GM12878 (cell line): ENCODE data around the gene CNGB1. TPM values are rescaled to one million over a fixed set of nuclear protein-coding genes. Genes with fewer than 3 reads are reported as not detected.

Source experiments
- ATAC-seq: fragments of 200-7000 bp; cut with Tn5 transposase; 3 replicates; pipeline ENCODE4 v1.9.1; 2020; ENCODE audit warnings: mild to moderate bottlenecking, moderate library complexity
- BruUV-seq: library from RNA; stranded (reverse); fragments of 400-500 nt; replicated peaks from 2 replicates; lab custom pipeline; 2021; lab: Mats Ljungman, UMichigan
- CTCF ChIA-PET: fragments of 300-600 bp; sonication (Branson Sonifier 250); formaldehyde crosslinking; extraction: SDS; loops from one replicate; lab custom pipeline; 2021; ENCODE audit warnings: inconsistent platforms; lab: Yijun Ruan, JAX
- POLR2A ChIA-PET: fragments of 350-600 bp; formaldehyde crosslinking; extraction: SDS; loops from one replicate; lab custom pipeline; 2021; ENCODE audit warnings: inconsistent platforms; lab: Charles Lee
- RAD21 ChIA-PET: fragments of 300-600 bp; sonication (Branson Sonifier 250); formaldehyde crosslinking; loops from one replicate; lab custom pipeline; 2023; ENCODE audit warnings: antibody characterized with exemption; ENCODE audit not compliant: unreplicated experiment; lab: Charles Lee
- SMC1A ChIA-PET: fragments of 300-600 bp; sonication (Branson Sonifier 250); formaldehyde crosslinking; loops from one replicate; lab custom pipeline; 2023; ENCODE audit not compliant: unreplicated experiment, uncharacterized antibody; lab: Charles Lee
- DNase-seq: peaks from one replicate; pipeline ENCODE4 v3.0.0-alpha.2; 2011; ENCODE audit warnings: low read depth, low spot score
- FAIRE-seq: peaks from 3 replicates; lab custom pipeline; 2011; peaks lifted over from hg19 to GRCh38; lab: Jason Lieb, UNC
- H2AFZ ChIP-seq: 2 replicates; pipeline ENCODE4 v1.6.0; 2011; ENCODE audit warnings: low read depth, low read length, control low read depth; ENCODE audit not compliant: control insufficient read depth
- H3K27ac ChIP-seq: 2 replicates; pipeline ENCODE4 v1.5.1; 2011; ENCODE audit warnings: control low read depth; ENCODE audit not compliant: control insufficient read depth, insufficient read depth
- H3K27me3 ChIP-seq, 2 experiments: replicated peaks in 1 of 2; 2 replicates each; pipeline versions ENCODE4 v1.6.0 to v1.6.1; 2011; ENCODE audit warnings: low read length in 1 of 2; ENCODE audit not compliant: control insufficient read depth in 2 of 2, insufficient read depth in 2 of 2
- H3K36me3 ChIP-seq, 2 experiments: 2 replicates each; pipeline ENCODE4 v1.5.1; 2011; ENCODE audit warnings: low read length in 1 of 2; ENCODE audit not compliant: control insufficient read depth in 2 of 2, insufficient read depth in 2 of 2
- H3K4me1 ChIP-seq: 2 replicates; pipeline ENCODE4 v1.6.1; 2011; ENCODE audit warnings: mild to moderate bottlenecking, low read length, moderate library complexity, mixed read lengths; ENCODE audit not compliant: control insufficient read depth, insufficient read depth
- H3K4me2 ChIP-seq: 2 replicates; pipeline ENCODE4 v1.6.0; 2011; ENCODE audit warnings: control low read depth; ENCODE audit not compliant: control insufficient read depth, insufficient read depth
- H3K4me3 ChIP-seq: fragments of 200-600 bp; sonication (generic); 2 replicates; pipeline ENCODE4 v1.5.1; 2016
- H3K79me2 ChIP-seq: 2 replicates; pipeline ENCODE4 v1.6.0; 2011; ENCODE audit warnings: low read length; ENCODE audit not compliant: control insufficient read depth, insufficient read depth
- H3K9ac ChIP-seq: 2 replicates; pipeline ENCODE4 v1.8.0; 2011; ENCODE audit warnings: low read length, control low read depth, mixed read lengths; ENCODE audit not compliant: control insufficient read depth, insufficient read depth
- H3K9me3 ChIP-seq: replicated peaks from 3 replicates; pipeline ENCODE4 v1.5.1; 2011; ENCODE audit warnings: mild to moderate bottlenecking, low read length; ENCODE audit not compliant: control insufficient read depth, insufficient read depth
- H4K20me1 ChIP-seq: 2 replicates; pipeline ENCODE4 v1.6.0; 2011; ENCODE audit not compliant: control insufficient read depth, insufficient read depth
- BACH1 ChIP-seq: fragments of 450-650 bp; IDR thresholded peaks from 2 replicates; pipeline ENCODE4 v1.6.1; 2017; ENCODE audit warnings: mild to moderate bottlenecking, borderline replicate concordance
- CHD4 ChIP-seq: fragments of 200-600 bp; sonication (generic); IDR thresholded peaks from 2 replicates; pipeline ENCODE4 v1.6.1; 2016; ENCODE audit warnings: mild to moderate bottlenecking
- GATAD2B ChIP-seq: fragments of 450-650 bp; conservative IDR thresholded peaks from 2 replicates; pipeline ENCODE4 v1.6.1; 2017; ENCODE audit warnings: low read depth, mild to moderate bottlenecking, moderate library complexity
- MEF2A ChIP-seq: IDR thresholded peaks from 2 replicates; pipeline ENCODE4 v1.6.1; 2011; ENCODE audit warnings: low read depth, mild to moderate bottlenecking, low read length, moderate library complexity; ENCODE audit not compliant: insufficient read depth
- MEF2B ChIP-seq: fragments of 450-650 bp; IDR thresholded peaks from 2 replicates; pipeline ENCODE4 v1.6.1; 2018; ENCODE audit warnings: mild to moderate bottlenecking, moderate library complexity; ENCODE audit not compliant: partially characterized antibody, poor library complexity, severe bottlenecking
- MXI1 ChIP-seq: fragments of 150-350 bp; IDR thresholded peaks from 2 replicates; pipeline ENCODE4 v1.6.1; 2011; ENCODE audit warnings: low read depth, mild to moderate bottlenecking, inconsistent platforms, low read length, improper control_type of control experiment
- NFYB ChIP-seq: IDR thresholded peaks from 2 replicates; pipeline ENCODE4 v1.6.1; 2011; ENCODE audit warnings: low read depth, mild to moderate bottlenecking, low read length, improper control_type of control experiment, moderate library complexity; ENCODE audit not compliant: insufficient read depth
- NR2F1 ChIP-seq: fragments of 450-650 bp; conservative IDR thresholded peaks from 2 replicates; pipeline ENCODE4 v1.6.1; 2017; ENCODE audit warnings: mild to moderate bottlenecking
- PAX5 ChIP-seq: IDR thresholded peaks from 2 replicates; pipeline ENCODE4 v1.6.1; 2011; ENCODE audit warnings: low read depth, low read length, borderline replicate concordance
- PML ChIP-seq: IDR thresholded peaks from 2 replicates; pipeline ENCODE4 v1.6.1; 2012; ENCODE audit warnings: low read length, inconsistent platforms
- RAD21 ChIP-seq: IDR thresholded peaks from 2 replicates; pipeline ENCODE4 v1.6.1; 2011; ENCODE audit warnings: mild to moderate bottlenecking, low read depth, low read length, moderate library complexity; ENCODE audit not compliant: insufficient read depth
- SMAD5 ChIP-seq: IDR thresholded peaks from 2 replicates; pipeline ENCODE4 v1.6.1; 2016; ENCODE audit warnings: antibody characterized with exemption, low read depth
- SMC3 ChIP-seq: IDR thresholded peaks from 2 replicates; pipeline ENCODE4 v1.6.1; 2011; ENCODE audit warnings: low read length, improper control_type of control experiment, borderline replicate concordance
- WGBS: methylation state at CpG from one replicate; pipeline ENCODE4 v1.1.6; 2016; ENCODE audit warnings: low lambda C conversion rate; ENCODE audit not compliant: insufficient replicate concordance, insufficient coverage; ENCODE audit errors: missing lambda C conversion rate; 5-methylcytosine and 5-hydroxymethylcytosine counted together
- in situ Hi-C: fragments of 300-500 bp; cut with MboI; formaldehyde crosslinking; loops from 9 replicates; pipeline ENCODE4 v1.14.3; 2018; ENCODE audit warnings: mixed read lengths
- intact Hi-C: fragments of 100-400 bp; cut with micrococcal nuclease; formaldehyde crosslinking; loops from one replicate; pipeline ENCODE4 v1.14.2; 2022; ENCODE audit not compliant: unreplicated experiment
- polyA plus RNA-seq, 11 experiments: library from polyadenylated mRNA; depleted of rRNA in 4 of 11; unstranded in 6 of 11; stranded (reverse) in 5 of 11; fragments of >200 nt; fragmentation: Nextera tagmentation in 4 of 11; fragmentation: Illumina TruSeq in 1 of 11; extraction: Ambion mirVana in 4 of 11; extraction: Trizol in 1 of 11; gene quantifications; 1 replicate in 1 of 11; 2 replicates in 10 of 11; pipeline versions ENCODE4 v1.2.1 to v1.2.3, GENCODE V29; 2011 to 2016; ENCODE audit warnings: inconsistent platforms in 2 of 11, missing spikeins in 2 of 11, low read depth in 1 of 11
- total RNA-seq, 4 experiments: library from RNA; depleted of rRNA in 3 of 4; stranded (reverse); fragments of >200 nt in 3 of 4; fragmentation: Illumina TruSeq in 1 of 4; extraction: Trizol in 1 of 4; gene quantifications; 2 replicates each; pipeline versions ENCODE4 v1.2.1 to v1.2.3, GENCODE V29; 2013 to 2021

CNGB1 gene
- total and polyA plus RNA-seq, 10 of the 15 experiments (the other 5 are each of a cell fraction or from before 2014, with no cell fraction given), result 0.03 TPM; not detected in 9

GRCh38 chr16:57959804-57960203, 11.1 kb downstream of the CNGB1 start:
- BruUV-seq, result no TSS peak
- Histone ChIP-seq H3K79me2 (no peaks in the 10 kb centered on the region), H3K27ac (no peak overlapping the region), H4K20me1 (no peaks in the 10 kb centered on the region), H3K9me3 (no peaks in the 10 kb centered on the region), H2AFZ (no peak overlapping the region), H3K4me2 (no peak overlapping the region), H3K36me3 (no peaks in the 10 kb centered on the region), H3K4me1 (0 out of 2 replicates have a peak, but pooled peaks cover 2% of the 10 kb centered on the region), H3K4me3 (no peak overlapping the region), H3K27me3 (no peaks in the 10 kb centered on the region), H3K9ac (no peak overlapping the region)
- 42% methylated on average over 10 of the region's 11 CpGs for WGBS
- FAIRE-seq (no peak), ATAC-seq (no peak), DNase-seq (no peak)
- SMC1A ChIA-PET, result no interaction called here
- intact Hi-C loops (no loop called here), in situ Hi-C loops (no loop called here)
- RAD21 ChIA-PET, result no interaction called here
- POLR2A ChIA-PET, result interaction anchor here (0.7 kb wide), 1 partner anchor 518 kb away, joined by 3 read pairs; no protein-coding TSS in a partner anchor
- TF ChIP-seq MEF2A (no peak), PML (no peak), CHD4 (no peak), PAX5 (no peak), MXI1 (no peak), NR2F1 (no peak), SMAD5 (no peak), MEF2B (no peak), SMC3 (no peak), RAD21 (no peak), GATAD2B (no peak), BACH1 (no peak), NFYB (no peak)
- CTCF ChIA-PET, result no interaction called here
